Ovary (tissue), 9 donors: ENCODE measurements around the gene MRPS18B. TPM values are rescaled to one million over a fixed set of nuclear protein-coding genes. Genes with fewer than 3 reads are reported as not detected.
"Not testable (repeated sequence)": the region's sequence is repeated elsewhere in the genome, so short reads cannot be mapped to it uniquely, and the experiment has no call there.

Source experiments
- DNase-seq, 5 donors: peaks; one replicate each; pipeline ENCODE4 v3.0.0-alpha.2; 2019 to 2020
- H3K27ac ChIP-seq, 2 donors: fragments of 200-600 bp; one replicate each; pipeline versions ENCODE4 v1.5.1 to v1.8.0; 2019 to 2022
- H3K27me3 ChIP-seq: fragments of 200-600 bp; one replicate; pipeline ENCODE4 v1.8.0; 2022
- H3K36me3 ChIP-seq: fragments of 200-600 bp; sonication (generic); one replicate; pipeline ENCODE4 v1.5.1; 2019
- H3K4me1 ChIP-seq: one replicate; pipeline ENCODE4 v1.8.1; 2013; ENCODE audit warnings: mild to moderate bottlenecking, moderate library complexity; ENCODE audit not compliant: insufficient read depth
- H3K4me3 ChIP-seq: fragments of 200-600 bp; sonication (generic); one replicate; pipeline ENCODE4 v1.5.1; 2017
- H3K9me3 ChIP-seq, 2 donors: fragments of 200-600 bp in 1 of 2; sonication (generic) in 1 of 2; one replicate each; pipeline versions ENCODE4 v1.5.1 to v1.8.1; 2013 to 2019; ENCODE audit warnings: mild to moderate bottlenecking in 1 of 2, moderate library complexity in 1 of 2
- CTCF ChIP-seq, 3 donors: fragments of 450-650 bp in 2 of 3; fragments of 200-600 bp in 1 of 3; IDR thresholded peaks; one replicate each; pipeline versions ENCODE4 v1.5.1 to v1.8.0; 2016 to 2022; ENCODE audit warnings: antibody characterized with exemption in 3 of 3, mild to moderate bottlenecking in 1 of 3
- EP300 ChIP-seq: sonication (generic); formaldehyde crosslinking; IDR thresholded peaks from one replicate; pipeline ENCODE4 v1.6.1; 2017; ENCODE audit warnings: antibody characterized with exemption
- POLR2A ChIP-seq: fragments of 450-650 bp; IDR thresholded peaks from one replicate; pipeline ENCODE4 v1.6.1; 2017; ENCODE audit warnings: antibody characterized with exemption, mild to moderate bottlenecking, moderate library complexity
- WGBS, 3 donors: extraction: QIAGEN DNeasy Blood & Tissue Kit in 1 of 3; methylation state at CpG; one replicate each; pipeline versions ENCODE4 v1.1.5 to v1.1.7; 2013 to 2017; 5-methylcytosine and 5-hydroxymethylcytosine counted together
- intact Hi-C, 4 donors: fragments of 100-400 bp; cut with DNase I; formaldehyde crosslinking; loops; one replicate each; pipeline versions ENCODE4 v1.11.0 to v1.15.1; 2022 to 2023
- polyA plus RNA-seq, 2 donors: library from polyadenylated mRNA; stranded (reverse); fragments of 200-250 nt in 1 of 2; fragments of 350-450 nt in 1 of 2; fragmentation: Illumina TruSeq in 1 of 2; extraction: RNeasy Lipid Tissue Mini Kit (QIAGEN cat#74804) in 1 of 2; gene quantifications; one replicate each; pipeline ENCODE4 v1.2.3, GENCODE V29; 2013 to 2014
- total RNA-seq, 7 donors: library from RNA; depleted of rRNA in 2 of 7; stranded (reverse); fragments of >200 nt in 2 of 7; fragmentation: NEBNext Ultra II Directional in 3 of 7; extraction: Animal tissue kit (Norgen Biotek cat#: 25700) in 3 of 7; gene quantifications; one replicate each; pipeline versions ENCODE4 v1.1.0 to v1.2.4, GENCODE V29; 2016 to 2023
- donor health status: DM: no; HTN: no; CAD: no; lungs with moderate emphysema.
- donor health status: DM: no; HTN: no; CAD: no.
- donor health status: Bipolar disorder and iron deficiency.
- donor health status: DM: yes; HTN: yes; CAD: no.
- donor health status: DM: no; HTN: no; CAD: no.
- donor health status: DM: yes; HTN: yes; CAD: no.

Gene MRPS18B
- total and polyA plus RNA-seq, 9 donors = 40.7 to 69.0 (median 55.0) TPM

- Histone ChIP-seq H3K27me3 (no peaks in the 10 kb centered on the region), H3K4me1 (no peaks in the 10 kb centered on the region), H3K36me3 (no peaks in the 10 kb centered on the region), H3K9me3 (no peaks in the 10 kb centered on the region), H3K27ac (no peak overlapping the region), H3K4me3 (no peak overlapping the region)
- intact Hi-C loops = no loop called here
- no peak for DNase-seq
- 93 to 100% (median 98%) methylated on average over 1 of the region's 1 CpG for WGBS, 3 donors
- TF ChIP-seq POLR2A (no peak), CTCF (IDR thresholded peaks at IDR 0.05) (no peak), EP300 (no peak)
These were observed 25.4 kb upstream of the MRPS18B start for GRCh38 chr6:30592287-30592686.

GRCh38 chr6:30597315-30598144 lies 20.1 kb upstream of the MRPS18B start:
- H3K27ac ChIP-seq, H3K9me3 ChIP-seq, H3K36me3 ChIP-seq, H3K4me1 ChIP-seq, H3K4me3 ChIP-seq, H3K27me3 ChIP-seq, intact Hi-C loops: not testable (repeated sequence)
- peak; percentile 48 to 82 (median 72) for DNase-seq
- TF ChIP-seq CTCF (IDR thresholded peaks at IDR 0.05) = peak; percentile 40 to 69 (median 62)
- 72 to 76% (median 72%) methylated on average over 15 of the region's 15 CpGs for WGBS, 3 donors

- TF ChIP-seq POLR2A (no peak), EP300 (no peak), CTCF (IDR thresholded peaks at IDR 0.05) (no peak)
- Histone ChIP-seq H3K9me3 (no peaks in the 10 kb centered on the region), H3K36me3 (no peaks in the 10 kb centered on the region), H3K27ac (no peak overlapping the region), H3K4me1 (no peaks in the 10 kb centered on the region), H3K4me3 (no peak overlapping the region), H3K27me3 (no peaks in the 10 kb centered on the region)
- WGBS, 3 donors = 66 to 73% (median 69%) methylated on average over 12 of the region's 12 CpGs
- DNase-seq = no peak
- intact Hi-C loops = no loop called here
These were observed 18.6 kb upstream of the MRPS18B start for GRCh38 chr6:30598912-30599624.

- intact Hi-C loops = no loop called here
- DNase-seq = no peak
- H3K27ac ChIP-seq = no peak overlapping the region
- 68 to 78% (median 70%) methylated on average over 13 of the region's 13 CpGs for WGBS, 3 donors
- no peaks in the 10 kb centered on the region for H3K4me1 ChIP-seq
- no peak overlapping the region for H3K4me3 ChIP-seq
- H3K27me3 ChIP-seq = no peaks in the 10 kb centered on the region
- H3K36me3 ChIP-seq = no peaks in the 10 kb centered on the region
- TF ChIP-seq EP300 = no peak
- TF ChIP-seq POLR2A = no peak
- TF ChIP-seq CTCF (IDR thresholded peaks at IDR 0.05) = no peak
- H3K9me3 ChIP-seq = no peaks in the 10 kb centered on the region
These were observed 17.9 kb upstream of the MRPS18B start for GRCh38 chr6:30599625-30600324.
